ENCODE measurements around the gene C2orf68.

DNA sequence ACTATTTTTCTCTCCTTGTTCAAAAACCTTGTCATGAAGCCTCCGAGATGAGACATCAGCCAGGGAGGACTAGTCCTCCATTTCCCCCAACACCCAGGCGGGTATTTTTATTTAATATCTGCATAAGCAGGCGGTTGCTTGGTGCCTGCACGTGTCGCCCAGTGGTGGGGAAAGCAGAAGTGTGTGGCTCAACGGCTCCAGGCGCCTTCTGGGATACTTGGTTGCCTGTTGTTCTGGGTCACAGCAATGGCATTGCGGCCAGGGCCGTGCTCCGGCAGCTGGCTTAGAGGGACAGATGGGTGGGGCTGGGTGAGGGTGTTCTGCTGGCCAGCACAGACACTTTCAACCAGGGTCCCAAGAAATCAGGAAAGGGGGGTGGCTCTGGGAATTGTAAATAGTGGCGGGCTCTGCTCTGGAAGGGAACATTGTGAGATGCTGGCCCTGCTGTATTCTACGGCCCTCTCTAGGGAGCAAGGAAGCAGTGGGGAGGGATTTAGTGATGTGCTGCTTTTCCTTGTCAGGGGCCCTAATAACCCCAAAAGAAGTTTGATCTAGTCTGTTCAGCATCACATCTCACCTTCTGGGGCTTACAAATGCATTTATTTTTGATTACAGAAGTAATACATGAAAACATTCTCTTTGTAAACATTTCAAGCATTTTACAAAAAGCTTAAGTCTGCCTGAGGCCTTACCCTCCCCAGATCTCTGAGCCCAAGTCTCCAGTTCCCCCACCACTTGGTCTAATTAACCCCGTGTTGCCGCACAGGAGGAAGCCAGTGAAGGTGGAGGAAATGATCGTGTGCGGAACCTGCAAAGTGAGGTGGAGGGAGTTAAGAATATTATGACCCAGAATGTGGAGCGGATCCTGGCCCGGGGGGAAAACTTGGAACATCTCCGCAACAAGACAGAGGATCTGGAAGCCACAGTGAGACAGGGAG lies 33.4 kb downstream of the C2orf68 start:
- TF ChIP-seq, protein P1, sequence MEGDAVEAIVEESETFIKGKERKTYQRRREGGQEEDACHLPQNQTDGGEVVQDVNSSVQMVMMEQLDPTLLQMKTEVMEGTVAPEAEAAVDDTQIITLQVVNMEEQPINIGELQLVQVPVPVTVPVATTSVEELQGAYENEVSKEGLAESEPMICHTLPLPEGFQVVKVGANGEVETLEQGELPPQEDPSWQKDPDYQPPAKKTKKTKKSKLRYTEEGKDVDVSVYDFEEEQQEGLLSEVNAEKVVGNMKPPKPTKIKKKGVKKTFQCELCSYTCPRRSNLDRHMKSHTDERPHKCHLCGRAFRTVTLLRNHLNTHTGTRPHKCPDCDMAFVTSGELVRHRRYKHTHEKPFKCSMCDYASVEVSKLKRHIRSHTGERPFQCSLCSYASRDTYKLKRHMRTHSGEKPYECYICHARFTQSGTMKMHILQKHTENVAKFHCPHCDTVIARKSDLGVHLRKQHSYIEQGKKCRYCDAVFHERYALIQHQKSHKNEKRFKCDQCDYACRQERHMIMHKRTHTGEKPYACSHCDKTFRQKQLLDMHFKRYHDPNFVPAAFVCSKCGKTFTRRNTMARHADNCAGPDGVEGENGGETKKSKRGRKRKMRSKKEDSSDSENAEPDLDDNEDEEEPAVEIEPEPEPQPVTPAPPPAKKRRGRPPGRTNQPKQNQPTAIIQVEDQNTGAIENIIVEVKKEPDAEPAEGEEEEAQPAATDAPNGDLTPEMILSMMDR (IDR thresholded peaks at IDR 0.05) = no peak
- peak in 1 of 4 donors; percentile 25 for TF ChIP-seq POLR2A (IDR thresholded peaks at IDR 0.05)
